Activated T-cell treated with anti-CD3 and anti-CD28 coated beads, Interleukin-2, amount 50 U/mL, for 24 hours (primary cell): Measurements from ENCODE around the gene RBM43.

Source experiments
- DNase-seq: peaks from one replicate; pipeline ENCODE4 v3.0.0-alpha.2; 2020
- H3K27ac Mint-ChIP-seq: 2 replicates; pipeline ENCODE4 v1.8.0; 2020; ENCODE audit warnings: mild to moderate bottlenecking, mixed read lengths
- H3K27me3 Mint-ChIP-seq: 2 replicates; pipeline ENCODE4 v1.8.0; 2020; ENCODE audit warnings: mixed read lengths
- H3K36me3 Mint-ChIP-seq: 2 replicates; pipeline ENCODE4 v1.8.0; 2020; ENCODE audit warnings: low read depth, mixed read lengths
- H3K4me1 Mint-ChIP-seq: 2 replicates; pipeline ENCODE4 v1.8.0; 2020; ENCODE audit warnings: low read depth, mixed read lengths
- H3K4me3 Mint-ChIP-seq: 2 replicates; pipeline ENCODE4 v1.8.0; 2020; ENCODE audit warnings: mild to moderate bottlenecking, moderate library complexity, mixed read lengths
- H3K9me3 Mint-ChIP-seq: 2 replicates; pipeline ENCODE4 v1.8.0; 2020; ENCODE audit warnings: mixed read lengths

The RBM43 gene

DNA sequence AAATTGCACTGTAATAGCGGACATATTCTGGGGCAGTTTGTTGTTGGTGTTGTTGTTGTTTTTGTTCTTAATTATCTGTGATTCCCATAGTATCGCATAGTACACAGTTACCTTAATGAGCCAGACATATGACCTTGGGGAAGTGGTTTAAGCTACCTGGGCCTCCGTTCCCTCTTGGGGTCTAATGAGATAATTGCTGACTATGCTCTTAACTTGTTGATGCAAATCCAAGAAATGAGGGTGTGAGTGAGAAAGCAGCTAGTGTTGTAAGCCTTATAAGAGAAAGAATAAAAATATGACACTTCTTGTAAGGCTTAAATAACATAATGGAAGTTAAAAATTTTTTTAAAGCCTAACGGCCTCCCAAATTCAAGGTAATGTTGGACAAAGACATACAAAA lies 20.7 kb upstream of the RBM43 start:
- DNase-seq = no peak
- H3K4me3 Mint-ChIP-seq = no peak overlapping the region
- H3K27ac Mint-ChIP-seq = no peak overlapping the region
- H3K9me3 Mint-ChIP-seq = no peaks in the 10 kb centered on the region
- no peaks in the 10 kb centered on the region for H3K27me3 Mint-ChIP-seq
- peaks cover 72% of the 10 kb centered on the region for H3K36me3 Mint-ChIP-seq
- H3K4me1 Mint-ChIP-seq = peaks cover 32% of the 10 kb centered on the region

GRCh38 chr2:151280271-151280670 lies 18.6 kb upstream of the RBM43 start:
- no peak overlapping the region for H3K27ac Mint-ChIP-seq
- peaks cover 13% of the 10 kb centered on the region for H3K4me1 Mint-ChIP-seq
- H3K4me3 Mint-ChIP-seq = no peak overlapping the region

GRCh38 chr2:151278487-151278886 lies 16.8 kb upstream of the RBM43 start:
- DNase-seq = no peak
- Mint-ChIP-seq H3K9me3 (no peaks in the 10 kb centered on the region), H3K27ac (no peak overlapping the region), H3K27me3 (no peaks in the 10 kb centered on the region), H3K4me1 (peaks cover under 1% of the 10 kb centered on the region), H3K36me3 (peaks cover 82% of the 10 kb centered on the region), H3K4me3 (no peak overlapping the region)

More at GRCh38 chr2:151280271-151280670, 18.6 kb upstream of the RBM43 start:
- Mint-ChIP-seq H3K27me3 (no peaks in the 10 kb centered on the region), H3K36me3 (peaks cover 77% of the 10 kb centered on the region), H3K9me3 (no peaks in the 10 kb centered on the region)
- DNase-seq = no peak

DNA sequence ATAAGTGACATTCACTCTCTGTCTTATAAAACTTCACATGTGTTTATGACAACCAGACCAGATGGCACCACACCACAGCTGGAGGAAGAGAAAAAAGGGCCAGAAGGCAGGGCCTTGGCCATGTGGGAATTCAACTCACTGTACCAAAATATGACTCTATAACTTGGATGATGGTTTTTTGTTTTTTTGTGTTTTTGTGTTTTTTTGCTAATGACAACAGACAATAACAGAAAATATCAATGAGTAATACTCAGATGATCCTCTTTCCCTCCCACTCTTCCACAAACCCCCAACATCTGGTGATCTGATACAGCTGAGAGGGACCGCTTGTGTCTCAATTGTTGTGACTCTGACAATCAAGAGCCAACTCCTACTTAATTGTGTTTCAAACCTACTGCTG lies 15.4 kb upstream of the RBM43 start:
- H3K27me3 Mint-ChIP-seq = no peaks in the 10 kb centered on the region
- H3K27ac Mint-ChIP-seq = peak overlapping the region; percentile 28
- H3K4me3 Mint-ChIP-seq = no peak overlapping the region
- DNase-seq = no peak
- H3K4me1 Mint-ChIP-seq = no peaks in the 10 kb centered on the region
- H3K36me3 Mint-ChIP-seq = peaks cover 88% of the 10 kb centered on the region
- H3K9me3 Mint-ChIP-seq = no peaks in the 10 kb centered on the region

DNA sequence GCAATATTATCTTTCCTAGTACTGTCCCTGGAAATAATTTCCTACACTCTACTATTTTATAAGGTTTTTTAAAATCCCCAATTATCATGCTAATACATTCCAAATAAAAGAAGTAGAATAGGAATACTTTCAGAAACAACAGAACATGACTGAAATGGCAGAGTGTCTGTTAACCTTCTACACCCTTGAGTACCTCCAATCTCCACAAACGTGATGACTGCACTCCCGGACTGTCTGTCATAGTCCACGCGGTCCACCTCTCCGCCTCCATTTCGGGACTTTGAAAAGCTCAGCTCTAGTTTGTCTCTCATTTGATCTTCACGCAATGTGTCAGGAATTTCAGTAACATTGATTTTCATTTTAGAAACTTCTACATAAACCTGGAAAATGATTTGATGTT lies 13.6 kb upstream of the RBM43 start:
- Mint-ChIP-seq H3K36me3 (peaks cover 88% of the 10 kb centered on the region), H3K9me3 (no peaks in the 10 kb centered on the region), H3K27me3 (no peaks in the 10 kb centered on the region), H3K4me1 (peaks cover 2% of the 10 kb centered on the region), H3K27ac (no peak overlapping the region), H3K4me3 (no peak overlapping the region)
- DNase-seq = no peak

- Mint-ChIP-seq H3K4me3 (no peak overlapping the region), H3K27me3 (no peaks in the 10 kb centered on the region), H3K36me3 (peaks cover 75% of the 10 kb centered on the region), H3K9me3 (peaks cover 2% of the 10 kb centered on the region), H3K27ac (no peak overlapping the region), H3K4me1 (peaks cover 8% of the 10 kb centered on the region)
- no peak for DNase-seq
Observed at GRCh38 chr2:151271824-151272223, 10.2 kb upstream of the RBM43 start.

- peak overlapping the region; percentile 71 for H3K27ac Mint-ChIP-seq
- peaks cover 60% of the 10 kb centered on the region for H3K36me3 Mint-ChIP-seq
- H3K27me3 Mint-ChIP-seq = no peaks in the 10 kb centered on the region
- peaks cover 2% of the 10 kb centered on the region for H3K9me3 Mint-ChIP-seq
- H3K4me3 Mint-ChIP-seq = no peak overlapping the region
- no peak for DNase-seq
- peaks cover 8% of the 10 kb centered on the region for H3K4me1 Mint-ChIP-seq
Observed at GRCh38 chr2:151269798-151270568, 8.3 kb upstream of the RBM43 start.

DNA sequence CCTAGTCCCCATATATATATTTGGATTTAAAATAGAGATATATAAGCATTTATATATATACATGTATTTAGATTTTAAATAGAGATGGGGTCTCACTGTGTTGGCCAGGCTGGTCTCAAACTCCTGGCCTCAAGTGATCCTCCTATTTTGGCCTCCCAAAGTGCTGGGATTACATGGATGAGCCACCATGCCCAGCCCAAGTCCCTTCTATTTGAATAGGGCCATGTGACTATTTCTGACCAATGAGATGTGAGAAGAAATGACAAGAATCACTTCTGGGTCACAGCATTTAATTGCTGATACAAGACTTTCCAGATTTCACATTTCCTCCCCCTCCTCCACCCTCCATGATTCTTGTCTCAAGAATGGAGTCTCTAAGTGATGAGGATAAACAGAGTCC lies 6.4 kb upstream of the RBM43 start:
- Mint-ChIP-seq H3K9me3 (peaks cover 2% of the 10 kb centered on the region), H3K4me1 (peaks cover 8% of the 10 kb centered on the region), H3K27me3 (no peaks in the 10 kb centered on the region), H3K36me3 (peaks cover 46% of the 10 kb centered on the region), H3K27ac (no peak overlapping the region), H3K4me3 (no peak overlapping the region)
- no peak for DNase-seq

DNA sequence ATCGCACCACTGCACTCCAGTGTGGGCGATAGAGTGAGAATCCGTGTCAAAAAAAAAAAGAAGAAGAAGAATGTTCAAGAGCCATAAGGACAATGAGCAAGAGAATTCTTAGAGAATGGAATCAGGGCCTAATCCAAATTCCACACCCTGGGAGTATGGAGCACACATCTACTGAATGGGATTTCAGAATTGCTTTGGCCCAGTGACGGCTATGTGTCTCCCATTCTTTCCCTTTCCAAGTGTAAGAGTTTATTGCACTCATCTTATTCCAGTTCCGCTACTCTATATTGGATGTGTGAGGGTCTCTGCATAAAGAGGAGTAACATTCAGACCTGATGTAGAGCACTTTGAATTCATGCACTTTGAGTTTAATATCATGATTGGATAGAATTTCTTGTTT lies 5.9 kb upstream of the RBM43 start:
- Mint-ChIP-seq H3K27me3 (no peaks in the 10 kb centered on the region), H3K36me3 (peaks cover 41% of the 10 kb centered on the region), H3K27ac (no peak overlapping the region), H3K4me3 (no peak overlapping the region), H3K9me3 (peaks cover 2% of the 10 kb centered on the region), H3K4me1 (peaks cover 12% of the 10 kb centered on the region)
- DNase-seq = no peak

GRCh38 chr2:151265991-151266390 lies 4.3 kb upstream of the RBM43 start:
- no peak overlapping the region for H3K27ac Mint-ChIP-seq
- peaks cover 29% of the 10 kb centered on the region for H3K36me3 Mint-ChIP-seq
- H3K27me3 Mint-ChIP-seq = no peaks in the 10 kb centered on the region
- H3K4me3 Mint-ChIP-seq = no peak overlapping the region
- H3K4me1 Mint-ChIP-seq = peaks cover 22% of the 10 kb centered on the region
- DNase-seq = no peak
- peaks cover 2% of the 10 kb centered on the region for H3K9me3 Mint-ChIP-seq

GRCh38 chr2:151264157-151264825 lies 2.6 kb upstream of the RBM43 start:
- no peak overlapping the region for H3K27ac Mint-ChIP-seq
- no peak overlapping the region for H3K4me3 Mint-ChIP-seq
- H3K9me3 Mint-ChIP-seq = peaks cover 2% of the 10 kb centered on the region
- DNase-seq = no peak
- peaks cover 18% of the 10 kb centered on the region for H3K36me3 Mint-ChIP-seq
- H3K27me3 Mint-ChIP-seq = no peaks in the 10 kb centered on the region
- H3K4me1 Mint-ChIP-seq = peaks cover 27% of the 10 kb centered on the region

DNA sequence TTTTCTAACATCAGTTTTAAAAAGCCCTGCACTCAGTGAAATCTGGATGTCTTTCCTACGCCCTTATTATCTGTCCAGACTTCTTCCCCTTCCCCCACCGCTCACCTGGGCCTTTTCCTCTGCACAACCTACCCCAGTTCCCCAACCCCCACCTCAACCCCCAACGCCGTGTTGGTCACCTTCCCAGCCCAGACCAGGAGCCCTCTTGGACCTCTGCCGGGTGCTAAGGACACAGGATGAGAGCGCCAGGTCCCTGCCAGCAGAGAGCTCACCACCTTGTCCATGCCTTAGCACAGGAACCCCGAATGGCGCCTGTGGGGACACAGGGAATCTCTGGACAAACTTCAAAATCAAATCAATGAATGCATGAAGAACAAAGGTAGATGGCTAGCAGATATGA lies 966 bp upstream of the RBM43 start:
- Mint-ChIP-seq H3K27ac (no peak overlapping the region), H3K36me3 (peaks cover 5% of the 10 kb centered on the region), H3K9me3 (no peaks in the 10 kb centered on the region), H3K4me1 (peaks cover 27% of the 10 kb centered on the region), H3K4me3 (peak overlapping the region; percentile 85), H3K27me3 (no peaks in the 10 kb centered on the region)
- DNase-seq = no peak

DNA sequence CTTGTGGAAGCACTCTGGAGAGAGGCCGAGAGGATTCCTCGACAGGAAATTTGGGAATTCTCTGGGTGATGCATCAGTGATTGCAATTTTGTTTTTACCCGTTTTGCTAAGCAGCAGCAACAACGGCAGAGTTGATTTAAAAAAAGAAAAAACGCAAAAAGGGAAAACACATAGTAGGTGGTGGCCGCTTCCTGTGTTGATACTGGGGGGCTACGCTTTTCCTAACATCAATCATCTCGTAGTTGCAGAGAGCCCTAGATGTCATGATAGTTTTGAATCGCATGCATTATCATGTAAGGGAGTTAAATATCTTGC lies 271 bp upstream of the RBM43 start:
- H3K27ac Mint-ChIP-seq = peak overlapping the region; percentile 97
- H3K9me3 Mint-ChIP-seq = no peaks in the 10 kb centered on the region
- H3K4me3 Mint-ChIP-seq = peak overlapping the region; percentile 85
- H3K27me3 Mint-ChIP-seq = no peaks in the 10 kb centered on the region
- peaks cover 30% of the 10 kb centered on the region for H3K4me1 Mint-ChIP-seq
- H3K36me3 Mint-ChIP-seq = peaks cover 5% of the 10 kb centered on the region
- DNase-seq = no peak

- H3K27ac Mint-ChIP-seq = peak overlapping the region; percentile 97
- peaks cover 32% of the 10 kb centered on the region for H3K4me1 Mint-ChIP-seq
- H3K36me3 Mint-ChIP-seq = peaks cover 5% of the 10 kb centered on the region
- no peak for DNase-seq
- no peaks in the 10 kb centered on the region for H3K27me3 Mint-ChIP-seq
- H3K9me3 Mint-ChIP-seq = no peaks in the 10 kb centered on the region
- peak overlapping the region; percentile 85 for H3K4me3 Mint-ChIP-seq
Observed at GRCh38 chr2:151260573-151261230, 961 bp downstream of the RBM43 start.

- Mint-ChIP-seq H3K27me3 (no peaks in the 10 kb centered on the region), H3K27ac (no peak overlapping the region), H3K4me3 (no peak overlapping the region), H3K36me3 (peaks cover 23% of the 10 kb centered on the region), H3K9me3 (no peaks in the 10 kb centered on the region), H3K4me1 (peaks cover 33% of the 10 kb centered on the region)
- DNase-seq = no peak
Observed at GRCh38 chr2:151258121-151258520, 3.5 kb downstream of the RBM43 start.
